ENCODE results near the gene CLSTN1.

- no peak for TF ChIP-seq EZH2 (IDR thresholded peaks at IDR 0.05; ENCODE audit: borderline replicate concordance, low read depth, low read length, severe bottlenecking)
- TF ChIP-seq CTCF (IDR thresholded peaks at IDR 0.05; ENCODE audit: borderline replicate concordance, extremely low read depth, low read length, poor library complexity, severe bottlenecking) = no peak
Measured at GRCh38 chr1:9723068-9723805, 100.5 kb downstream of the CLSTN1 start.
